Loucy (cell line): Measurements from ENCODE around the gene MAGEA10.

Source experiments
- H2AFZ ChIP-seq: fragments of 200-600 bp; sonication (generic); 2 replicates; pipeline ENCODE4 v1.6.0; 2016; ENCODE audit warnings: antibody characterized with exemption, mild to moderate bottlenecking, low read length, moderate library complexity
- H3F3A ChIP-seq: fragments of 200-600 bp; 2 replicates; pipeline ENCODE4 v1.6.0; 2016; ENCODE audit warnings: antibody characterized with exemption, low read depth, mild to moderate bottlenecking
- H3K27me3 ChIP-seq: fragments of 200-600 bp; sonication (generic); 2 replicates; pipeline ENCODE4 v1.6.1; 2014; ENCODE audit warnings: low read length, mild to moderate bottlenecking; ENCODE audit not compliant: insufficient read depth, poor library complexity, severe bottlenecking
- H3K36me3 ChIP-seq: fragments of 200-600 bp; sonication (generic); 2 replicates; pipeline ENCODE4 v1.6.1; 2016; ENCODE audit warnings: low read length; ENCODE audit not compliant: insufficient read depth
- H3K4me1 ChIP-seq: fragments of 200-600 bp; sonication (generic); 2 replicates; pipeline ENCODE4 v1.5.1; 2014; ENCODE audit warnings: low read length, mild to moderate bottlenecking; ENCODE audit not compliant: insufficient read depth, poor library complexity, severe bottlenecking
- H3K4me2 ChIP-seq: fragments of 200-600 bp; sonication (generic); 2 replicates; pipeline ENCODE4 v1.6.0; 2014; ENCODE audit warnings: antibody characterized with exemption, low read length, low read depth, mild to moderate bottlenecking; ENCODE audit not compliant: poor library complexity, severe bottlenecking
- H3K4me3 ChIP-seq: fragments of 200-600 bp; sonication (generic); 2 replicates; pipeline ENCODE4 v1.5.1; 2014; ENCODE audit warnings: low read length, mild to moderate bottlenecking, mixed read lengths; ENCODE audit not compliant: poor library complexity, severe bottlenecking
- H3K79me2 ChIP-seq: fragments of 200-600 bp; sonication (generic); 2 replicates; pipeline ENCODE4 v1.6.1; 2014; ENCODE audit warnings: low read length; ENCODE audit not compliant: insufficient read depth
- H3K9ac ChIP-seq: fragments of 200-600 bp; sonication (generic); 2 replicates; pipeline ENCODE4 v1.6.0; 2014; ENCODE audit warnings: mild to moderate bottlenecking, low read depth, low read length, moderate library complexity; ENCODE audit not compliant: poor library complexity, severe bottlenecking
- H3K9me2 ChIP-seq: fragments of 200-600 bp; sonication (generic); replicated peaks from 2 replicates; pipeline ENCODE4 v1.6.1; 2016; ENCODE audit warnings: low read depth, low read length, mixed read lengths
- H3K9me3 ChIP-seq: fragments of 200-600 bp; sonication (generic); 2 replicates; pipeline ENCODE4 v1.6.1; 2014; ENCODE audit warnings: mild to moderate bottlenecking, antibody characterized with exemption, low read length, low read depth; ENCODE audit not compliant: insufficient read depth
- H4K20me1 ChIP-seq: fragments of 200-600 bp; sonication (generic); 2 replicates; pipeline ENCODE4 v1.6.0; 2014; ENCODE audit warnings: antibody characterized with exemption, low read length, mild to moderate bottlenecking; ENCODE audit not compliant: insufficient read depth, poor library complexity, severe bottlenecking
- CTCF ChIP-seq: fragments of 200-600 bp; sonication (generic); conservative IDR thresholded peaks from 2 replicates; pipeline ENCODE4 v1.5.1; 2014; ENCODE audit warnings: mild to moderate bottlenecking, antibody characterized with exemption, low read length
- EZH2phosphoT487 ChIP-seq: fragments of 200-600 bp; IDR thresholded peaks from 2 replicates; pipeline ENCODE4 v1.6.1; 2018; ENCODE audit warnings: antibody characterized with exemption, mild to moderate bottlenecking, moderate library complexity, borderline replicate concordance

The MAGEA10 gene

GRCh38 chrX:152149648-152150047 is 11.3 kb upstream of the MAGEA10 start:
- Histone ChIP-seq H3F3A (no peaks in the 10 kb centered on the region), H3K4me2 (no peak overlapping the region), H3K4me3 (no peak overlapping the region), H3K79me2 (no peaks in the 10 kb centered on the region), H3K9me2 (no peaks in the 10 kb centered on the region), H3K27me3 (no peaks in the 10 kb centered on the region), H4K20me1 (no peaks in the 10 kb centered on the region), H3K36me3 (no peaks in the 10 kb centered on the region), H3K9me3 (no peaks in the 10 kb centered on the region), H3K9ac (no peak overlapping the region), H2AFZ (no peak overlapping the region), H3K4me1 (no peaks in the 10 kb centered on the region)
- TF ChIP-seq EZH2phosphoT487 (no peak), CTCF (no peak)

- H2AFZ ChIP-seq = no peak overlapping the region
- no peaks in the 10 kb centered on the region for H3K27me3 ChIP-seq
- no peak overlapping the region for H3K4me2 ChIP-seq
These were observed 1.2 kb upstream of the MAGEA10 start for GRCh38 chrX:152139589-152139988.

GRCh38 chrX:152137771-152138387 is 498 bp downstream of the MAGEA10 start:
- Histone ChIP-seq H4K20me1 (no peaks in the 10 kb centered on the region), H3K9ac (no peak overlapping the region), H3K9me2 (no peaks in the 10 kb centered on the region), H3K27me3 (no peaks in the 10 kb centered on the region), H3F3A (no peaks in the 10 kb centered on the region), H3K4me2 (no peak overlapping the region), H2AFZ (no peak overlapping the region), H3K36me3 (no peaks in the 10 kb centered on the region), H3K4me3 (no peak overlapping the region), H3K79me2 (no peaks in the 10 kb centered on the region), H3K4me1 (no peaks in the 10 kb centered on the region), H3K9me3 (no peaks in the 10 kb centered on the region)
- no peak for TF ChIP-seq CTCF
- TF ChIP-seq EZH2phosphoT487 = no peak

More at GRCh38 chrX:152139589-152139988, 1.2 kb upstream of the MAGEA10 start:
- no peaks in the 10 kb centered on the region for H4K20me1 ChIP-seq
- no peak overlapping the region for H3K4me3 ChIP-seq
- no peak overlapping the region for H3K9ac ChIP-seq
- H3F3A ChIP-seq = no peaks in the 10 kb centered on the region
- no peaks in the 10 kb centered on the region for H3K9me2 ChIP-seq
- no peaks in the 10 kb centered on the region for H3K79me2 ChIP-seq
- H3K4me1 ChIP-seq = no peaks in the 10 kb centered on the region
- H3K9me3 ChIP-seq = no peaks in the 10 kb centered on the region
- no peaks in the 10 kb centered on the region for H3K36me3 ChIP-seq
- TF ChIP-seq EZH2phosphoT487 = no peak
- no peak for TF ChIP-seq CTCF
